Putamen (tissue), 1 donor: Measurements from ENCODE around the gene EPHB1.

Experiments used
- DNase-seq: peaks from one replicate; pipeline ENCODE4 v3.0.0-alpha.2; 2016; ENCODE audit warnings: low spot score

Gene EPHB1

DNA sequence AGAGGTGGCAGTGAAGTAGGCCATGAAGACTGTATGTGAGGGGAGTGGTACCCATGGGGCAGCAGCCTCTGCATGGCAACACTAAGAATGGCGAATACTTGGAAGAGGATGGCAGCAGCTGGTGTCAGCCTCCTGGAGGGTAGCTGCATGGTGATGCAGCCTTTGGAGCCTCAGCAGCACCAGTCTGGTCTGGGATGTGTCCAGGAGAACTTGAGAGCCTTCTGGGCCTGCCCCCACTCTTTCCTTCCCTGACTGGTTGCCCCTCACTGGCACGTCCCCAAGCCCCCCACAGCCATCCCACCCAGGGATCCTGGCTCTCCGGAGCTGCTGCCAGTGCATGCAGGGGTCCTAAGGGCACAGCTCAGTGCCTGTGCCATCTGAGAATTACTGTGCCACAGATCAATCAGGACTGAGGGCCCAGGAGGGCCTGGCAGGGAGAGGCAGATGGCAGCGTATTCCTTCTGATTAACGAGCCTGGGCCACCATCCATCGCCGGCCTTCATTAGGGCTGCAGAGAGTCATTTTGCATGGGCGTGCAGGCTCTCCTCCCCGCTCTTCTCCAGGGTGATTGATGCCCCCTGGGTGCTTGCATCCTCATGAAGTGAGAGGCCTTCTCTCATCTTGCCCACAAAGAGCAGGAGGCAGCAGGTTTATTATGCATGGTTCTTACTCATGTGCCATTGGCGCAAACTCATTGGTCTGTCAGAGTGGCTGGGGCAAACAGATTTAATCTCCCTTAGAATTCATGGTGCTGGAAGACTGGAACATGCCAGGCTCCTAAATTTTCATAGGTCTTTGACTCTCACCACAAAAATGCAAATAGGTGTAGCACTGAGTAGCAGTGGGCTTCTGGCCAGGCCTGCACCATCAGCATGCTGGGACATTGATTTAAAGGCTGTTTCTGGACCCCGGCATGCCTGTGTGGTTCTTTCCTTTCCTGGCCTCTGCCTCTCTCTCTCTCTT is 116.8 kb downstream of the EPHB1 start:
- DNase-seq = no peak

DNA sequence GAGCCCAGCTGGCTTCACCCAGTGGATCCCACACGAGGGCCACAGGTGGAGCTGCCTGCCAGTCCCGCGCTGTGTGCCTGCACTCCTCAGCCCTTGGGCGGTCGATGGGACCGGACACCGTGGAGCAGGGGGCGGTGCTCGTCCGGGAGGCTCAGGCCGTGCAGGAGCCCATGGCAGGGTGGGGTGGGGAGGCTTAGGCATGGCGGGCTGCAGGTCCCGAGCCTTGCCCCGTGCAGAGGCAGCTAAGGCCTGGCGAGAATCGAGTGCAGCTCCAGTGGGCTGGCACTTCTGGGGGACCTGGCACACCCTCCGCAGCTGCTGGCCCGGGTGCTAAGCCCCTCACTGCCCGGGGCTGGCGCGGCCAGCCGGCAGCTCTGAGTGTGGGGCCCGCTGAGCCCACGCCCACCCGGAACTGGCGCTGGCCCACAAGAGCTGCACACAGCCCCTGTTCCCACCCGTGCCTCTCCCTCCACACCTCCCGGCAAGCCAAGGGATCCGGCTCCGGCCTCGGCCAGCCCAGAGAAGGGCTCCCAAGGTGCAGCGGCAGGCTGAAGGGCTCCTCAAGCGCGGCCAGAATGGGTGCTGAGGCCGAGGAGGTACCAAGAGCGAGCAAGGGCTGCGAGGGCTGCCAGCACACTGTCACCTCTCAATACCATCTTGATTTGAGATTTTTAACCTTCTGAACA is 121.4 kb downstream of the EPHB1 start:
- no peak for DNase-seq

DNA sequence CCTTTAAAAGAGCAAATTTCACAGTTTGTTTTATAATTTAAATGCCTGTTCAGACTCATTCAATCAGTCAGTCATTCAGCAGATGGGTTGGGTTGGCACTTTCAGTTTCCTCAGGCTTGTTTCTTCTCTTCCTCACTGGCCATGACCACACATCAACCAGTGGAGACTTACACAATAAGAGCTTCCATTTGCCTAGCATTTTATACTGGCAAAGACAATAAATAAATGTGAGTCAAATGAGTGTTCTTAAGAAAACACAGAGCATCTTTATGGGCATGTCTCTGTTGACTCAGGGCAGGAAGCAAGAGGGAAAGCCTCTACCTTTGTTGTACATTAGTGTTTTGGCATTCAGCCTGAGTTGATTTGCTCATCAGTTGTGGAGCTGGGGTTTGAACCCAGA is 122.6 kb downstream of the EPHB1 start:
- DNase-seq = no peak

DNA sequence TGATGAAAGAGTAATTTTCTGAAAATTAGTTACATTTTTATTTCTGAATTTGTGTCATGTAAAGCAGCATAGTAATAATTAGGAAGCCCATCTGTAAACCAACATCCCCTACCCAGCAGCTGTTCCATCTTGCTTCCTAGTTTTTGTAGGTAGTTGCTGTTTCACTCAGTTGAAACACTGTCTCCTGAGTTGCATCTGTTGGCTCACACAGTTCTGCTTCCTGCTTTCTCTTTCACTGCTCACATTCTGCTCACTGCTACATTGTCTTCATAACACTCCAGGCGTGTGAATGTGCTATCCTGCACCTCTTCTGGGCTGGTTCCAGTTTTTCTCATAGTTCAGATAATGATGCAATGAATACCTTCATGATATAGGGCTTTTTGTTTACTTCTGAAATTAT is 123.4 kb downstream of the EPHB1 start:
- no peak for DNase-seq

DNA sequence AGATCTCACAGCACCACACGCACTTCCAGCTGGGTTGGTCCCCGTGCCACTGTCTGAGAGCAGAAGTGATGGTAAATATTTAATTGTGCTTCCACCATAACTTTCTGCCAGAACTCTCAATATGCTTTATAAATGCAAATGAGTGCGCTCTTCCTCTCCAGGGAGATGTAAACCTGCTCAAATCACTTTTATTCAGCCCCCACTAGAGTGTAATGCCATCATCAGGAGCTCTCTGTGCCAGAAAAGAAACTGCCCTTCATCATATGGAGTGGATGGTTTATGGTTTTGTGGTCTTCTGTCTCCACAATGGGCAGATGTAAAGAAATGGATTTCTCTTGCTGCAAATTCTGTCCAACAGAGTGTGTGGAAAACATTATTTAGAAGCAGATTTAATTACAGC is 127.0 kb downstream of the EPHB1 start:
- no peak for DNase-seq

GRCh38 chr3:134922866-134923265 is 127.8 kb downstream of the EPHB1 start:
- no peak for DNase-seq

- DNase-seq = no peak
These were observed 128.2 kb downstream of the EPHB1 start for GRCh38 chr3:134923286-134923685.

- no peak for DNase-seq
These were observed 132.5 kb downstream of the EPHB1 start for GRCh38 chr3:134927599-134927998.

DNA sequence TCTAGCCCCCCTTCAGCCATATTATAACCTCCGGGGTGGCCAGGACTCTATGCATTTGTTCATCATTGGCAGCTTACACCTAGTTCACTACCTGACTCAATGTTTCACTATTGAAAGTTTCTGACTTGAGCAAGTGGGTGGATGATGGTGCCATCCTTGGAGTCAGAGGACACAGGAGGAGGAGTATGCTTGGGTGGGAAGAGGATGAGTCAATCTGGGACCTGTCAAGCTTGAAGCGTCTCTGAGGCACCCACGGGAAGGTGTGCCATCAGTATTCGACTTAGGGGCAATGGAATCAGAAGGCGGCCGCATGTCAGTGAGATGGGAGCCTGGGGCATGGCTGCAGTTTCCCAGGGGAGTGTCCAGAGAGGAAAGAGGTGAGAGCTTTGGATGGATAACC is 133.3 kb downstream of the EPHB1 start:
- DNase-seq = peak; percentile 86

DNA sequence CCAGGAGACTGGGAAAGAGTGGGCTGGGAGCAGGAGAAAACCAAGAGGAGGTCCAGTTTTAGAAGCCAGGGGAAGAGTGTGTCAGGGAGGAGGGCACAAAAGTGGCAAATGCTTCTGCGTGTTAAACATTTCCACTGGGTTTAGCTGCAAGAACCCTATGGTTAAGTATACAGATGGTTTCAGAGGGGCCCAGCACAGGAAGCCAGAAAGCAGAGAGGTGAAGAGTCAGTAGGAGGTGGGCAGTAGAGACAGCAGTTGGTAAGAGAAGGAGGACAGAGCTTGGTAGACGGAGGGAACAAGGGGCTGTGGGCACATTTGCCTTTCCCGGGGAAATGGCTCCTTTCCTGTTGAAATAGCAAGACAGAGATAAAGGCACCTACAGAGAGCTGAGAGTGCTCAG is 133.8 kb downstream of the EPHB1 start:
- DNase-seq = no peak

- no peak for DNase-seq
These were observed 134.9 kb downstream of the EPHB1 start for GRCh38 chr3:134929976-134930375.

DNA sequence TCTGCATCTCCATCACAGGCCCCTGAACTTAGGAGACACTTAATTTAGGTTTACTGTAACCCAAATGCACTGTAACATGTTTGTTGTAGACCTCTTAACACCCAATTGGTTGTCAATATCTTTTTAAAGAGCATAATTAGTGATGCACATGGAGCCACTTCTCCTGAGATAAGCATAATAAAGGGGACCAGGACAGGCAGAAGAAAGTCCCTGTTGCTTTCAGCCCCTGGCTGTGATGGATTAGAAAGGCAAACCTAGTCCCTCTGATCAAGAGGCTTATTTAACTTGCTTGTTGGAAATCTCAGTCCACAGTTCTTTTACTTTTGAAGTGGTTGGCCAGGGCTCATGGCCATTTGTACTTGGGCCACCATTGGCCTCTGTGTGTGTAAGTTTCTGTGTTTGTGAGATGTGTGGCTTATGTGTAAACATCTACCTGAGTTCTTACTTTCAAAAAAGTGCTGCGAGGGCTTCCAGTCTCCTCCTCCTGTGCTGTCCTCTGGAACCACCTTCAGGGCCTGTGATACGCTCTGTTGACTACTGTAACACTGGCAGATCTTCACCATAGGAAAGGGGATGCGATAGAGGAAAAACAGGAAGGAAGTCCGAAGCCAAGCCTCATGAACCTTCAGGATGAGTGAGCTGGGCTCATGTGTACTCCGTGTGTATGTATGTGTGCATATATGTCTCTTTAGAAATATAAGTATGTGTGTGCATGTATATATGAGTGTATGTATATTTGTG is 136.2 kb downstream of the EPHB1 start:
- no peak for DNase-seq

- no peak for DNase-seq
These were observed 137.0 kb downstream of the EPHB1 start for GRCh38 chr3:134932035-134932434.

- peak; percentile 62 for DNase-seq
These were observed 138.9 kb downstream of the EPHB1 start for GRCh38 chr3:134933997-134934396.

GRCh38 chr3:134934933-134935332 is 139.9 kb downstream of the EPHB1 start:
- no peak for DNase-seq

DNA sequence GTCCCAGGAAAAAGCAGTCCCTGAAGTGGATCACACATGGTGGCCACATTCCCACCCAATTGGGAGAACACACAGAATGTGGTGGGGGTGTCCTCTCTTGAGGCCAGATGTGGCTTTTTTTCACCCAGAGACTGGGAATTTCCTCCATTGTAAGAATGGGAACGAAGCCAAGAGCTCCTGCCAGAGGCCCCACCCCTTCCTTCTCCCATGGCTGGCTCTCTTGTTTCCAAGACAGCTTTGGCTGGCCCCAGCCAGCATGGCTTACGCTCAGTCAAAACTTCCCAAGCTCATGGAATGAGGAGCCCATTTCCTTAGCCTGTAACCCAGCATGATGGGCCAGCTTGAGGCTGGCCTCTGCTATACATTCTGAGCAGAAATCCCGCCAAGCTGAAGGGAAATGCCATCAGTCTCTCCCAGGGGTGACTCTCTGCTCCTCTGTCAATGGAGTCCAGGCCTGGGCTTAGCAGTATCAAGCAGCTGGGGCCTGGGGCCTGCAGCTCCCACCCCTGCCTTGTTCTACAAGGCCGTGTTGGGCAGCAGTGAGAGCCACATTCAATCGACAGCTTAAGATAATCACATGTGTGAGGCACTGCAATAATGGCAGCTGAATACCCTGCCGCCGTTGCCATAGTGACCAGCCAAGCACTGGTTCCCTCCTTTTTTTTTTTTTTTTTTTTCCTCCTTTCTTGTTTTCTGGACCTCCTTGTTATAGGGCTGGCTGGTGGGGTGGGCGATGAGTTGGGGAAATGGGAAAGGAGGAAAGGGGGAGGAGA is 142.4 kb downstream of the EPHB1 start:
- DNase-seq = no peak

GRCh38 chr3:134938029-134938525 is 143.0 kb downstream of the EPHB1 start:
- no peak for DNase-seq

GRCh38 chr3:134939978-134940377 is 144.9 kb downstream of the EPHB1 start:
- DNase-seq = no peak

DNA sequence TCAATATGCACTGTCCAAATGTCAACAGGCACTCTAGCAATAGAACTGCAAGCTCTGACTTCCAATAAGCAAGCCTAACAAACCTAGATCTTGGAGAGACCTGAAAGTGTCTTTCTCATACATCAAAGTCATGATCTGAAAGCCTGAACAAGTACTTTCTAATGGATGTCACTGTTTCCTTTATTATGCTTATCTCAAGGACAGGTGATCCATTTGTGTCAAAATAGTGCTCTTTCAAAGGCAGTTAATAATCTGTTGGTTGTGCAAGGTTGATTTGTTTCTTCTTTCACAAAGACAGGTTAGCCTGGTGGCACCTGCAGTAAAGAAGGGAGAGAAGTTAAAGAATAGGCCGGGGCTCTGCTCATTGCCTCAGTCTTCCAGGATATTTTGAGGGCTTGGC is 146.8 kb downstream of the EPHB1 start:
- DNase-seq = no peak

- no peak for DNase-seq
These were observed 149.4 kb downstream of the EPHB1 start for GRCh38 chr3:134944429-134944828.

GRCh38 chr3:134949150-134949549 is 154.1 kb downstream of the EPHB1 start:
- DNase-seq = no peak

GRCh38 chr3:134952371-134952770 is 157.3 kb downstream of the EPHB1 start:
- DNase-seq = peak; percentile 67
